ENCODE results near the gene UQCRQ. TPM values are rescaled to one million over a fixed set of nuclear protein-coding genes. Genes with fewer than 3 reads are reported as not detected.

Gene UQCRQ
- total RNA-seq, 1 donor from 2014 or later, result 75.8 TPM

GRCh38 chr5:132898094-132898493 lies 31.7 kb downstream of the UQCRQ start:
- FAIRE-seq, result no peak
- DNase-seq (ENCODE audit: low spot score in 2 of 2), result no peak

DNA sequence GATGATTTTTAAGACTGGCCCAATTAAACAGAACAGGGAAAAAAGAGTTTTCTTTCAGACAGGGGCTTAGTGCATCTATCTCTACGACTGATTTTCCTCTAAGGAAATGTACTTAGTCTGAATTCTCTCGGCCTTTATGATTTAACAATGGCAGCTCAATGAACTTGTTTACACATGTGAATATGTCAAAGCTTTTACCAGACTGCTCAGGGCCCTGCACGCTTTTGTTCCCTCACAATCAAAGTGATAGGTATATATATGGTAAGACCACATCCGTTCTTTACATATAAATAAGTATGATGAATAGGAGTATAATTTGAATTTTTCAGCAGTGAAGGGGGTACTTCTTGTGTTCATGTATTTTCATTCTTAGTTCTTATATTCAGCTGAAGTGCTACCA lies 34.6 kb downstream of the UQCRQ start:
- DNase-seq (ENCODE audit: low spot score in 2 of 2) (no peak), FAIRE-seq (no peak)

DNA sequence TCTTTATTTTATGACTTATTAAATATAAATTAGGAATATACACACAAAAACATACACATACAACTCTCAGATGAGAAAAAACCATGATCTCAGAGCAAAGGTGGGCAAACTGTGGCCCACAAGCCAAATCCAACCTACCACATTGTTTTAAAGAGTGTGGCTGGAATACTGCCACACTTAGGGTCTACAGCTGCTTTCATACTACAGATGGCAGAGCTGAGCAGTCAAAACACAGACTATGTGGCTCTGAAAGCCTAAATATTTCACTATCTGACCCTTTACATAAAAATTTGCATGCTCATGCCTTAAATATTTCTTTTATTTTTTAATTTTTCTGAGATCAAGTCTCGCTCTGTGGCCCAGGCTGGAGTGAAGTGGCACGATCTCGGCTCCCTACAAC lies 35.3 kb downstream of the UQCRQ start:
- no peak for DNase-seq (ENCODE audit: low spot score in 2 of 2)
- FAIRE-seq, result no peak

DNA sequence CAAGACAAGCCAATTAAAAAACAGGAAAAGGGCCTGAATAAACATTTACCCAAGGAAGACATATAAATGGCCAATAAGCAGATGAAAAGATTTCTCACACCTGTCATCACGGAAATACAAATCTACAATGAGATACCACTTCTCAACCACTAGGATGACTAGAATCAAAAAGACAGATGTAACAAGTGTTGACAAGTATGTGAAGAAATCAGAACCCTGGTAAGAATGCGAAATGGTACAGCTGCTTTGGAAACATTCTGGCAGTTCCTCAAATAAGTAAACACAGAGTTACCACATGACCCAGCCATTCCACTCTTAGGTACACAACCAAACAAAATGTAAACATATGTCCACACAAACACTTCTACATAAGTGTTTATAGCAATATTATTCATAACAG lies 39.5 kb downstream of the UQCRQ start:
- FAIRE-seq (no peak), DNase-seq (ENCODE audit: low spot score in 2 of 2) (no peak)

DNA sequence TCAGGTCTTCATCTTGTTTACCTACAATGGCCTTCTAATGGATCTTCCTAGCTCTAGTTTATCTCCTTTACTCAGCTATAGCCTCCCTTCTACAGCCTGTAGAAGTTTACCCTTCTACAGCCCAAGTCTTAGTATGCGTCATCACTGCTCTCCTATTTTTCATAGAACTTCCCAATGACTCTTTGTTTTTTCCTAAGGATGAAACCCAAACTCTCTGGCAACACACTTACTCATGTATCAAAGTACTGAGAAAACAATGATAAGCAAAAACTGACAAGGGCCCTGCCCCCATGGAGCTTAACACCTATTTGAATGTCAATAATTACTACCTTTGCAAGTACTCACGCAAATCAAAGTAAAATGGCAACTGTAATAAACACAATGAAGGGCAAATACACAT lies 40.7 kb downstream of the UQCRQ start:
- FAIRE-seq, result no peak
- DNase-seq (ENCODE audit: low spot score in 2 of 2), result no peak

- no peak for FAIRE-seq
Measured at GRCh38 chr5:132909702-132910101, 43.3 kb downstream of the UQCRQ start.

GRCh38 chr5:132915681-132916080 lies 49.2 kb downstream of the UQCRQ start:
- FAIRE-seq (no peak), DNase-seq (ENCODE audit: low spot score in 2 of 2) (no peak)

More at GRCh38 chr5:132909702-132910101, 43.3 kb downstream of the UQCRQ start:
- DNase-seq (ENCODE audit: low spot score in 2 of 2), result no peak

DNA sequence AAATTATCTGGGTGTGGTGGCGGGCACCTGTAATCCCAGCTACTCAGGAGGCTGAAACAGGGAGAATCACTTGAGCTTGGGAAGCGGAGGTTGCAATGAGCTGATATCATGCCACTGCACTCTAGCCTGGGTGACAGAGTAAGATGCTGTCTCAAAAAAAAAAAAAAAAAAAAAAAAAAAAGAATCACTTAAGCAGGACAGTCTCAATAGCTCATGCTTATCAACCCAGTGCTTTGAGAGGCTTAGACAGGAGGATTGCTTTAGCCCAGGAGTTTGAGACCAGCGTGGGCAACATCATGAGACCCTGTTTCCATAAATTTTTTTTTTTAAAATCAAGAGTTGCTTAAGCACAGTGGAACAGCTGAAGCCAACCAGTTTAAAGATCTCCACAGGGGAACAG lies 49.6 kb downstream of the UQCRQ start:
- DNase-seq (ENCODE audit: low spot score in 2 of 2), result no peak
- no peak for FAIRE-seq

Small RNAs within 50 kb of the gene (small RNA-seq; reads per million reads assigned to genes)
- gene RNA5SP192, result not detected

Other genes starting within 250 kb of the UQCRQ start
- gene IL13, start 208.5 kb upstream of the UQCRQ start, total RNA-seq, result not detected
- not detected for gene IL4, start 192.7 kb upstream of the UQCRQ start, total RNA-seq
- 95.8 TPM for gene KIF3A, start 129.1 kb upstream of the UQCRQ start, total RNA-seq
- 1.6 TPM for gene CCNI2, start 119.2 kb upstream of the UQCRQ start, total RNA-seq
- gene SEPTIN8, start 89.4 kb upstream of the UQCRQ start, total RNA-seq, result 28.1 TPM
- 4.5 TPM for gene SOWAHA, start 53.3 kb upstream of the UQCRQ start, total RNA-seq
- 0.82 TPM for gene SHROOM1, start 36.0 kb upstream of the UQCRQ start, total RNA-seq
- 1.2 TPM for gene GDF9, start 173 bp upstream of the UQCRQ start, total RNA-seq
- gene LEAP2, start 7.0 kb downstream of the UQCRQ start, total RNA-seq, result 1.2 TPM
- 62.4 TPM for gene AFF4, start 97.0 kb downstream of the UQCRQ start, total RNA-seq
- 27.3 TPM for gene ZCCHC10, start 159.9 kb downstream of the UQCRQ start, total RNA-seq
- gene HSPA4, start 185.4 kb downstream of the UQCRQ start, total RNA-seq, result 140 TPM

Data from frontal cortex (tissue), 4 donors.